Astrocyte of the spinal cord (primary cell): Measurements from ENCODE around the gene CAMK2D.
"Not testable (repeated sequence)": the region's sequence is repeated elsewhere in the genome, so short reads cannot be mapped to it uniquely, and the experiment has no call there.

Experiments
- DNase-seq: peaks from one replicate; pipeline ENCODE4 v3.0.0; 2011; ENCODE audit warnings: low read depth, low spot score
- H3K4me3 ChIP-seq: 2 replicates; pipeline ENCODE4 v1.5.1; 2011; ENCODE audit warnings: low read depth, mild to moderate bottlenecking, low read length, moderate library complexity
- in situ Hi-C: cut with HindIII; loops from 2 replicates; pipeline ENCODE4 v1.10.0; 2017; ENCODE audit warnings: low sequenced_read_pairs
- TF ChIP-seq, protein P1 (sequence below): IDR thresholded peaks from 2 replicates; pipeline ENCODE4 v1.5.1; 2012; ENCODE audit warnings: low read depth, mild to moderate bottlenecking, low read length, inconsistent platforms

CAMK2D gene

DNA sequence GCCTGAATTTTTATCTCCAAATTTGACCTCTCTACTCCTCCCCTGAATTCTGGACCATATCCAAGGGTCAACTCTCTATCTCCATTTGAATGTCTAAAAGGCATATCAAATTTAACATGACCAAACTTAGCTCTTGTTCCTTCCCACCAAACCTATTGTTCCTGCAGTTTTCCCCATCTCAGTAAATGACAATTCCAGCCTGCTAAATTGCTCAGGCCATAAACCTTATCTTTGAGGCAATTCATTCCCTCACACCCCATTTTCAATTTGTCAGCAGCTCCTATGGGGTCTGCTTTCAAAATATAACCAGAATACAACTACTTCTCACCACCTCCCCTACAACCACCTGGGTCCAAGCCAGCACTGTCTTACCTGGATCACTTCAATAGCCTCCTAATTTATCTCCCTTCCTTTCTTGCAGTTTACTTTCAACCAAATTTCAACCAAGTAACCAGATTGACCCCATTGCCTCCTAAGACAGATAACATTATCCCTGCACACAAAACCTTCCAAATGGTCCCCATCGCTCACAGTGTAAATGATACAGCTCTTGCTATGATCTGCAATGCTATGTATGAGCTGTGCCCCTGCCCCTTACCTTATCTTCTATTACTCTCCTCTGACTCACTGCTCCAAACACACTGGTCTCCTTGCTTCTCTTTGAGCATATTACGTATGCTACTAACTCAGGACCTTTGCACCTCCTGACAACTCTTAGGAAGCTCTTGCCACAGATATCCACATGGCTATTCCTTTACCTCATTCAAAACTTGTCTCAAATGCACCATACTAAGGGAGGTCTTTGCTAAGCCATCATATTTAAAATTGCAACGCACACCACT, 66.0 kb downstream of the CAMK2D start:
- no peak overlapping the region for H3K4me3 ChIP-seq
- DNase-seq, result no peak
- in situ Hi-C loops, result no loop called here
- TF ChIP-seq, protein P1, sequence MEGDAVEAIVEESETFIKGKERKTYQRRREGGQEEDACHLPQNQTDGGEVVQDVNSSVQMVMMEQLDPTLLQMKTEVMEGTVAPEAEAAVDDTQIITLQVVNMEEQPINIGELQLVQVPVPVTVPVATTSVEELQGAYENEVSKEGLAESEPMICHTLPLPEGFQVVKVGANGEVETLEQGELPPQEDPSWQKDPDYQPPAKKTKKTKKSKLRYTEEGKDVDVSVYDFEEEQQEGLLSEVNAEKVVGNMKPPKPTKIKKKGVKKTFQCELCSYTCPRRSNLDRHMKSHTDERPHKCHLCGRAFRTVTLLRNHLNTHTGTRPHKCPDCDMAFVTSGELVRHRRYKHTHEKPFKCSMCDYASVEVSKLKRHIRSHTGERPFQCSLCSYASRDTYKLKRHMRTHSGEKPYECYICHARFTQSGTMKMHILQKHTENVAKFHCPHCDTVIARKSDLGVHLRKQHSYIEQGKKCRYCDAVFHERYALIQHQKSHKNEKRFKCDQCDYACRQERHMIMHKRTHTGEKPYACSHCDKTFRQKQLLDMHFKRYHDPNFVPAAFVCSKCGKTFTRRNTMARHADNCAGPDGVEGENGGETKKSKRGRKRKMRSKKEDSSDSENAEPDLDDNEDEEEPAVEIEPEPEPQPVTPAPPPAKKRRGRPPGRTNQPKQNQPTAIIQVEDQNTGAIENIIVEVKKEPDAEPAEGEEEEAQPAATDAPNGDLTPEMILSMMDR, result no peak

DNA sequence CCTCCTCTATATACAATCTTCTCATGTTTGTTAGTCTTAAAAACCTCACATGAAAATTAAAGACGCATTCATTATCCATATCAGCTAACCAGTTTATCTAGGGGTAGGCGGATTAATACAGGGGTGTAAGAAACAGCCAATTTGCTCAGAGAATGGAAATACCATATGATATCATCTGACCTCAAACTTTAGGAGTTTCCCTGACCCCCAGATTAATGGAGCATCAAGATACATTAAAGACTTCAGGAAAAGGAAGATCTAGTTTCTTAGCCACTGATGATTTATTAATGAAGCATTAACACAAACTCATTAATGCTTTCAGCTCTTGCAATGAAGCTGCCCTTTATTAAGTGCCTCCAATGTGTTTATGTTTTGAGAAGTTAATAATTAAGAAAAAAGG, 67.5 kb downstream of the CAMK2D start:
- H3K4me3 ChIP-seq, result no peak overlapping the region
- in situ Hi-C loops, result no loop called here
- DNase-seq, result no peak
- TF ChIP-seq, protein P1, result no peak

DNA sequence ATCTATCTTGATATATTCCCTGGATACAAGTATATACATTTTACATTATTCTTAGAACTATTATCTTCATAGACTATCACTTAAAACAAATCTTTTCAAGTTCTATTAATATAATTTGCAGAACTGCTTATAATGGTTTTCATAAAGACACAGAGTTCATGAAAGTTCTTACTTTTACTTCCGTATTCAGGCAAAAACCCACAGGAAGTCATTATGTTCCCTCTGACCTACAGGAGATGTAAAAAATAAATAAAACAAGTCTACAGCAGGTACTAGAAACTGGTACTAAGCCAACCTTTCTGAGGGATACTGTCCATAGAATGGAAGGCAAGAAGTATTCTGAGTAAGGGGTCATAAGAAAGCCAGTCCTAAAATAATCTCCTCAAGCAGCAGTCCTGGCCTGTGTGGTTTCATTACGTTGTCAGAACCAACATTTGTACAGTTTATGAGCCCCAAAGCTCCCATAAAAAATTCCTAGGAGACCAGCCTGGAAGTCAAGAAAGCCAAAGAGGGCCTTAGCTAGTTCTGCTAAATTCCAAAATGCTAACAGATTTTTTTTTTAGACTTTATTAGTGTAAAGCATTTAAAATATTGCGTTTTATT, 68.6 kb downstream of the CAMK2D start:
- no peak for DNase-seq
- no peak overlapping the region for H3K4me3 ChIP-seq
- TF ChIP-seq, protein P1, result no peak
- in situ Hi-C loops, result no loop called here

DNA sequence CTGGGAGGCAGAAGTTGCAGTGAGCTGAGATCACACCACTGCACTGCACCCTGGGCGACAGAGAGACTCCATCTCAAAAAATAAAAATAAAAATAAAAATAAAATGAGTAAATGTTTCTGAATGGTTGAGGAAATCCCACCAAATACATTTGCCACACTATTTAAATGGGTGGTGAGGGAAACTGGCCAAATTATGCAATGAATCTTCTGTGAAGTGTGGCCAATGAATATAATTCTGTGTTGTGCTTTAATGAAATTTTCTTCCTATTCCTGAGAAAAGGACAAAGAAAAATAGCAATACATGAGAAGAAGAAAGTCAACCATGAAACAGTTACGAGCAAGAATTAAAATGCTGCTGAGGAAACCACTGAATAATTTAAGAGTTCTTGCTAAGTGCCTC, 69.9 kb downstream of the CAMK2D start:
- in situ Hi-C loops, result no loop called here
- no peak overlapping the region for H3K4me3 ChIP-seq
- no peak for DNase-seq
- TF ChIP-seq, protein P1, result no peak

DNA sequence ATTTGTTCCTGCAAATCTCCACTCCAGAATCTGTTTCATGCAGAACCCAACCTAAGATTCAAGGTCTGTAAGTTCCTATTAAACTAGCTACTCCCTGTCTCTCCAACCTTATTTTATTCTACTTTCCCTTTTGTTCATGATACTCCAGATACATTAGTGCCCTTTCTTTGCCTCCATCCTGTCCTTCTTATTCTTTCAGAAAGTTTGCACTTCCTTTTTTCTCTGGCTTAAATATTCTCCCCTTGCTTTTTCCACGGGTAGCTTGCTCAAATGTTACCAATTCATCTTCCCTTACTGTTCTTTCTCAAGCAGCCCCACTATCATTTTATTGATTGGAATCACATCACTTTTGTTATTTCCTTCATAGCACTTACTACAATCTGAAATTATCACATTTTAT, 72.1 kb downstream of the CAMK2D start:
- DNase-seq, result no peak
- TF ChIP-seq, protein P1, result no peak
- in situ Hi-C loops, result no loop called here
- no peak overlapping the region for H3K4me3 ChIP-seq

DNA sequence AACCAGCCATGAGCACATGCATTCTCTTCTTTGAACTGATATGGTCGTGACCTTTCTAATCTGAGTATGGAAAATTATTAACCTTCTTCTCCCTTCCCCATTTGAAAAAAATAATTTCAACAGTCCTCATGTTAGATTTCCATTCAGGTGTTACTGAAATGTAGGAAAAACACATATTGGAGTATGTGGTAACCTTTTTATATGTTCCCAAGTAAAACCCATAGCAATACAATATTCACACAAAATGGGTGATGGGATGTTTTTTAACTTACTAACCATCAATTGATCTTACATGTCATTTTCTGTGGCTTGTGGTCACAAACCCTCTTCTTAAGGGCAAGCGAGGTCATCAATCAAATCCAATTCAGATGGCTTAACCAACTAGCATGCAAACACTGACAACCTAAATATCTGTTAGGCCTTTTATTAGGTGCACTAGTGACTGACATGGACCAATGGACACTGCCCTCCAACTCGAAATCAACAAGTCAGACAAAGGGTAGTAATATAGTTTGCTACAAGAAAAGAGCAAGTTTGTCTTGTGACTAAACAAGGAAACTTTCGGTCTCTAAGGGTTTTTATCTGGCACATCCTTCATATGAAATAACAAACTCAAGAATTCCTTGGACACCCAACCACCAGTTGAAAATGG, 74.3 kb downstream of the CAMK2D start:
- in situ Hi-C loops, result no loop called here
- no peak overlapping the region for H3K4me3 ChIP-seq
- DNase-seq, result peak; percentile 78
- TF ChIP-seq, protein P1, result no peak

DNA sequence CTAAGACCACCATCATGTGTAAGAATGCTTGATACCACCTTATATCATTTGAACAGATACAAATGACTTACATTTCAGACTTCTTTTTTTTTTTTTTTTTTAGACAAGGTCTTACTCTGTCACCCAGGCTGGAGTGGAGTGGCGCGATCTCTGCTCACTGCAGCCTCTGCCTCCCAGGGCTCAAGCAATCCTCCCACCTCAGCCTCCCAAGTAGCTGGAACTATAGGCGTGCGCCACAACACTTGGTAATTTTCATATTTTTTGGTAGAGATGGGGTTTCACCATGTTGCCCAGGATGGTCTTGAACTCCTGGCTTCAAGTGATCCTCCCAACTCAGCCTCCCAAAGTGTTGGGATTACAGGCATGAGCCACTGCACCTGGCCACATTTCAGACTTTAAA, 76.4 kb downstream of the CAMK2D start:
- in situ Hi-C loops, H3K4me3 ChIP-seq, DNase-seq: not testable (repeated sequence)
